Breast epithelium (tissue), 3 donors: ENCODE data around the gene RERGL.

Experiments
- CTCF ChIP-seq, 3 donors: fragments of 450-650 bp; IDR thresholded peaks; one replicate each; pipeline ENCODE4 v1.5.1; 2016 to 2017; ENCODE audit warnings: antibody characterized with exemption in 3 of 3, mild to moderate bottlenecking in 3 of 3, moderate library complexity in 3 of 3
- POLR2A ChIP-seq: fragments of 450-650 bp; IDR thresholded peaks from one replicate; pipeline ENCODE4 v1.6.1; 2016; ENCODE audit warnings: antibody characterized with exemption, mild to moderate bottlenecking, moderate library complexity
- POLR2AphosphoS5 ChIP-seq, 3 donors: sonication (generic); formaldehyde crosslinking; IDR thresholded peaks; one replicate each; pipeline ENCODE4 v1.6.1; 2017; ENCODE audit warnings: antibody characterized with exemption in 3 of 3

- no peak for TF ChIP-seq CTCF (IDR thresholded peaks at IDR 0.05)
- TF ChIP-seq POLR2AphosphoS5 (IDR thresholded peaks at IDR 0.05) = no peak
- no peak for TF ChIP-seq POLR2A
Observed at GRCh38 chr12:18079541-18080246, 10.3 kb downstream of the RERGL start.
